GM18502 (cell line): ENCODE measurements around the gene MRPL58.
A peak's percentile ranks its signal among the peaks of the same experiment; 100 is the strongest.
"Not testable (repeated sequence)": the region's sequence is repeated elsewhere in the genome, so short reads cannot be mapped to it uniquely, and the experiment has no call there.

ENCODE experiments used
- ATAC-seq: cut with Tn5 transposase; IDR thresholded peaks from one replicate; pipeline ENCODE4 v1.9.1; 2021; ENCODE audit warnings: mild to moderate bottlenecking; ENCODE audit not compliant: unreplicated experiment, poor library complexity

The MRPL58 gene

DNA sequence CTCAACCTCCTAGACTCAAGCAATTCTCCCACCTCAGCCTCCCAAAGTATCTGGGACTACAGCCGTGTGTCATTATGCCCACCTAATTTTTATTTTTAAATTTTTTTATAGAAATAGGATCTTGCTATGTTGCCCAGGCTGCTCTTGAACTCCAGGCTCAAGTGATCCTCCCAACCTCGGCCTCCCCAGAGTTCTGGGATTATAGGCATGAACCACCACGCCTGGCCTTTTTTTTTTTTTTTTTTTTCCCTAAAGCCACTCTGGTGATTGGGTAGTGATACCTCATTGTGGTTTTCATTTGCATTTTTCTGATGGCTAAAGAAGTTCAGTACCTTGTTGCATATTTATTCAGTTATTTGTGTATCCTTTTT lies 26.3 kb upstream of the MRPL58 start:
- ATAC-seq, result no peak

DNA sequence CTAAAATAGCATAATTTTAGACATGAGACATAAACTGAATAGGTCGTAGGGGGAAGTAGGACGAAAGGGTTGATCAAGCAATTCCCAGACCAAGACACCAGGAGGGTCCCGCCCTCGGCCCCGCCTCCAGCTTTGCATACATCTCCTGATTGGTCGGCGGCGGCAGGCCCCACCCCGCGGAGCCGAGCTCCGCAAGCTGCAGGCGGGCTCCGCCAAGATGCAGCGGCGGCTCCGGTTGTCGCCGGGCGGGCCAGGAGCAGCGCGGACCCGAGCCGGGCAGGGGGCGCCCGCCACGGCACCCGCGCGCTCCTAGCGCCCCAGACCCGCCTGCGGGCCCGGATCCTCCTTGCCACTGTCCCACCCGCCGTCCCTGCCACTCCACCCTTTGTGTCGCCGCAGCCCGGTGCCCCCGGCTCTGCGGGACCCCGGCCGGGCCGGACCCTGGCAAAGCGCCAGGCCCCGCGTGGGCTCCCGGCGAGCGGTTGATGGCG lies 25.0 kb upstream of the MRPL58 start, which contains the start of gene CDR2L:
Gene CDR2L, plus strand, starts transcription at position 215 of the 491 bp plus-strand sequence. CDS start 412 bp downstream, outside the sequence.
- ATAC-seq, result peak; percentile 93

DNA sequence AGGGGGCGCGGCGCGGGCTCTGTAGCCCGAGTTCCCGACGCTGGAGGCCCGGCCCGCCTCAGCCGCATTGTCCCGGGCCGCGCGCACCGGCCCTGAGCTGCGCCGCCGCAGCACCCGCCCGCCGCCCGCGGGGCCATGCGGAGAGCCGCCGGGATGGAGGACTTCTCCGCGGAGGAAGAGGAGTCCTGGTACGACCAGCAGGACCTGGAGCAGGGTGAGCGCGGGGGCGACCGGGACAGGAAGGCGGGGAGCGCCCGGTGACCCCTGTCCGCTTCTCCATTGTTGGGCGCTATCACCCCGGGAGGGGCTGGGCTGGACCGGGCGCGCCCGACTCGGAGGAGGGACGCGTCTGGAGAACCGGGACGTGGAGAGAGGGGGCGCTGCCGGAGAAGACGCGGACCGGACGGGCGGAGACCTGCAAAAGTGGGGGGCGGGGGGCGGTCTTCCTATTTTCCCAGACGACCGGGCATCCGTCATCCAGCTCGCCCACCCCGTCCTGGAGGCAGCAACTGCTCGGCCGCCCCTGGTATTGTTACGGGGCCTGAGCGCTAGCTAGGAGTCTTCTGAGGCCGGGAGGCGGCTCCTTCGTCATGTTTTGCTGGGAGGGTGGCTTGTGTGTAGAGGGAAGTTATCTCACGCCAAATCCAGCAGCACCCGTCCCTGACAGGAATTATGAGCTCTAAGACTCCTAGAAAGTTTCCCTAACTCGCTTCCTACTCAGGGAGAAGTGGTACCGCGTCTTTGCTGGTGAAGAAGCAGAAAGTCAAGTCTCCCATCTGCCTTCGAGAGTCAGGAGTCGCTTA lies 24.4 kb upstream of the MRPL58 start:
- peak; percentile 26 for ATAC-seq

DNA sequence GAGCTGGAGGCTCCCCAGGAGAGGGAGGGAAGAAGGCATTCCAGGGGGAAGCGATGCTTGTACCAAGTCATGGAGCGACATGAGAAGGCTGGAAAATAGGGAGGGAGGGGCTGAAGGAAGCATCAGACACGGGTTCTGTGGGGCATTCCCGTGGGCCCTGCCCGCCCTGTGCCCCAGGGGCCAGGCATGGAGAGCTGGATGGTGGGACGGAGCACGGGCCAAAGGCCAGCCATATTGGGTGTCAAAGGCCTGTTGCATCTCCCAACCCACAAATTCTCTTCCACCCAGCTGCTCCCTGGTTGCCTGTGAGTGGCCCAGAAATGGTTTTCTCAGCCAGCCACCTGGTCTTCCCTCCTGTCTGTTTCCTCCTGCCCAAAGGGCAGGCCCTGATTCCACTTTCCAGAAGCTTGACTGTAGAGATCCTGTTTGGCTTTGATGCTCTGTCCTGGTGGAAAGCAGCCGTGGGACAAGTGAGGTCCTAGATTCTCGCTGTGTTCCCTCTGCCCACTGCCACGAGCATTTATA lies 21.8 kb upstream of the MRPL58 start:
- no peak for ATAC-seq

DNA sequence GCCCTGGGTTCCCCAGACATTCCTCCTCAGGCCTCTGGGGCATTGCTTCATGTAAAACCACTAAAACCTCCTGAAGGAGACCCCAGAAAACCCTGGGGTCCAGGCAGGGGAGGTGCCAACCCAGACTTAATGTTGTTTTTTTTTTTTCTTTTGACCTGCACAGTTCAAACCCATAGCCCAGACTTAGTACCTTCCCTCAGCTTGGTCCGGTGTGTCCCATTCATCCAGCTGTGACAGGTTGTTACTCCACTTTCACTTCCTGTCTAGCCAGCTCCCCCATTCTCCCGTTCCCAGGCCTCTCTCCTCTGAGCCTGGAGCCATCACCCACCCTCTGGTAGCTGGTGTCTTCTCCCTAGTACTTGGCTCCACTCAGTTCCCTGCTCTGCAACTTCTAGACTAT lies 20.2 kb upstream of the MRPL58 start:
- ATAC-seq, result no peak

DNA sequence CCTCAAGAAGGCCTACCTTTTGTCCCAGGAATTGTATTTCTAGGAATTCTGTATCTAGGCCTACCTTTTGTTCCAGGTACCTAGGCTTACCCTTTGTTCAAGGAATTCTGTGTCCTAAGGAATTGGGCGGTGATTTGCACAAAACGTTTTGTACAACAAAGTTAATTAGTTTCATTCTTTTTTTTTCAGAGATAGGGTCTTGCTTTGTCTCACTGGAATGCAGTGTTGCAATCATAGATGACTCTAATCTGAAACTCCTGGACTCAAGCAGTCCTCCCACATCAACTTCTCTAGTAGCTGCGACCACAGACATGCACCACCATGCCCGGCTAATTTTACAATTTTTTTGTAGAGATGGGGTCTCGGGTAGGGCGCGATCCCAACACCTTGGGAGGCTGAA lies 18.0 kb upstream of the MRPL58 start:
- ATAC-seq, result no peak

DNA sequence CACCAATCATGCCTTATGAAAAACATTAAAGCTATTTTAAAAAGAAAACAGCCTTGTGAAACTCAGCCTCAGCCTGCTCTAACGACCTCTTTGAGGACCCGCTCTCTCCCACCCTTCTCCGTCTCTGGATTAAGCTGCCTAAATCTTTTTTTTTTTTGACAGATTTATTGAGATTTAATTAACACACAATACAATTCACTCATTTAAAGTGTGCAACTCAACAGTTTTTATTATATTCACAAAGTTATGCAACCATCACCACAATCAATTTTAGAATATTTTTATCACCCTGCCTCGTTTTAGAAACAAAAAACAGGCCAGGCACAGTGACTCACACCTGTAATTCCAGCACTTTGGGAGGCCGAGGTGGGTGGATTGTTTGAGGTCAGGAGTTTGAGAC lies 16.6 kb upstream of the MRPL58 start:
- ATAC-seq, result no peak

DNA sequence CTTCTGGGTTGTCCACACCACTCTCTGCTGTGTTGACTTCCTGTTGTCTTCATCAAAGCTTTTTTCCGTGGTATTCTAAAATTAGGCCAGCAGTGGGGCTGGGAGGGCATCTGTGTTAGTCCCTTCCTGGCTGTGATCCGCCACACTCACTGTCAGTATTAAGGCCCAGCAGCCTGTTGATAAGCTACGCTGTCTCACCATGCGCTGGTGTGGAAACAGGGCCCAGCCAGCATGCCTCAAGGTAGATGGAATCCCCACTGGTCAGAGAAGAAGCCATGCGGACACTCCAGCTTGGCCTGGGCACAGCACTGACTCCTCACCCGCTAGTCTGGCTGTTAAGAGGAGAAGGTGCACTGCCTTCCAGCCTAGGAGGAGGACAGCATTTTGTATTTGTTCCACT lies 13.7 kb upstream of the MRPL58 start:
- ATAC-seq, result no peak

DNA sequence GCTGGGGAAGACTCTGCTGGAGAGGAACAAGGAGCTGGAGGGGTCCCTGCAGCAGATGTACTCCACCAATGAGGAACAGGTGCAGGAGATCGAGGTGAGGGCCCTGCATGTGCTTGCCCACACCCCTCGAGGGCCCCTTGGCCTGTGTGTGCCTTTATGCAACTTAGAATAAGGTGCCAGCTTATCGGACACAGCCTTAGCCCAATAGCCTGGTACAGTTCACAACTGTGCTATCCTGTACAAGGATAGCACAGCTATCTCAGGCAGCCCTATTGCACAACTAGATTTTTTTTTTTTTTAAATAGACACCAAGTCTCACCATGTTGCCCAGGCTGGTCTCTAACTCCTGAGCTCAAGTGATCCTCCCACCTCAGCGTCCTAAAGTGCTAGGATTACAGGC lies 12.9 kb upstream of the MRPL58 start:
- ATAC-seq, result no peak

DNA sequence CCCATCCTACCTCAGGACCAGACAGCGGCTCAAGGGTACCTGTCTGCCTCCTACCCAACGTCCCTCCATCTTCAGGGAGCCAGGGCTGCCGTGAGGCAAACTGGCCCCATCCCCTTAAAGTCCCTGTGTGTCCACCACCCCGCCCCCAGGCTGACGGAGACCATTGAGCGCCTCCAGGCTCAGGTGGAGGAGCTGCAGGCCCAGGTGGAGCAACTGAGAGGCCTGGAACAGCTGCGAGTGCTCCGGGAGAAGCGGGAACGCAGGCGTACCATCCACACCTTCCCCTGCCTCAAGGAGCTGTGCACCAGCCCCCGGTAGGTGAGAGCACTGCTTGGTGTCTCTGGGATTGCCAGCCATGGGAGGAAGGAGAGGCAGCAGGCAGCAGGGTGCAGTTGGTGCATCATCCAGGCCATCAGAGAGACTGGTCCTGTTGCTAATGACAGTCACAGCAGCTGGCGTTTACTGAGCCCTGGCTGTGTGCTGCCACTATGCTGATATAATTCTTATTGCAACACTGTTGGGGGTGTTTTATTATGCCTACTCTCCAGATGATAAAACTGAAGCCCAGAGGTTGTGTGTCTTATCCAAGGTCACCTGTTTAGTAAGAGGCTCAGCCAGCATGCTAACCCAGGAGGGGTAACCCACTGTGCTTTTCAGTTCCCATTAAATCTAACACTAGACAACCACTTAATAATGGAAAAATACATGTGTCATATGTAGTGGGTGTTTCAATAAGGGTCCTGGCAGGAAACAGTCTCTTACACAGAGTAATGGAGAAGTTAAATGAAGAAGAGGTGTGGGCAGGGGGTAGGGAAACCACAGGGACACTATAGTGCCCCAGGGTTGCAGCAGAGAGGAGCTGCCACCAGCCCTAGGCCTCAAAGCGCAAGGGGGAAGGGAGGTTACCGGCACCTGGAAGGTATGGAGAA lies 10.3 kb upstream of the MRPL58 start:
- ATAC-seq, result no peak

DNA sequence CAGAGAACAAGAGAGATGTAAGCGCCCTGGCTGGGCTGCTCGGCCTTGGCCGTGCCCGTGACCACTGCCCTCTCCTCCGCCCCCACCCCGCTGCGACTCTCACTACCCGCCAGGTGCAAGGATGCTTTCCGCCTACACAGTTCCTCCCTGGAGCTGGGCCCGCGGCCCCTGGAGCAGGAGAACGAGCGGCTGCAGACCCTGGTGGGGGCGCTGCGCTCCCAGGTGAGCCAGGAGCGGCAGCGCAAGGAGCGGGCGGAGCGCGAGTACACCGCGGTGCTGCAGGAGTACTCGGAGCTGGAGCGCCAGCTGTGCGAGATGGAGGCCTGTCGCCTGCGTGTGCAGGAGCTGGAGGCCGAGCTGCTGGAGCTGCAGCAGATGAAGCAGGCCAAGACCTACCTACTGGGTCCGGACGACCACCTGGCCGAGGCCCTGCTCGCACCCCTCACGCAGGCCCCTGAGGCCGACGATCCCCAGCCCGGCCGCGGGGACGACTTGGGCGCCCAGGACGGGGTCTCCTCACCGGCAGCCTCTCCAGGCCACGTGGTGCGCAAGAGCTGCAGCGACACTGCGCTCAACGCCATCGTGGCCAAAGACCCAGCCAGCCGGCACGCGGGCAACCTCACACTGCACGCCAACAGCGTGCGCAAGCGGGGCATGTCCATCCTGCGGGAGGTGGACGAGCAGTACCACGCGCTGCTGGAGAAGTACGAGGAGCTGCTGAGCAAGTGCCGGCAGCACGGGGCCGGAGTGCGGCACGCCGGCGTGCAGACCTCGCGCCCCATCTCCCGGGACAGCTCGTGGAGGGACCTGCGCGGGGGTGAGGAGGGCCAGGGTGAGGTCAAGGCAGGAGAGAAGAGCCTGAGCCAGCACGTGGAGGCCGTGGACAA lies 9.2 kb upstream of the MRPL58 start:
- ATAC-seq, result no peak

DNA sequence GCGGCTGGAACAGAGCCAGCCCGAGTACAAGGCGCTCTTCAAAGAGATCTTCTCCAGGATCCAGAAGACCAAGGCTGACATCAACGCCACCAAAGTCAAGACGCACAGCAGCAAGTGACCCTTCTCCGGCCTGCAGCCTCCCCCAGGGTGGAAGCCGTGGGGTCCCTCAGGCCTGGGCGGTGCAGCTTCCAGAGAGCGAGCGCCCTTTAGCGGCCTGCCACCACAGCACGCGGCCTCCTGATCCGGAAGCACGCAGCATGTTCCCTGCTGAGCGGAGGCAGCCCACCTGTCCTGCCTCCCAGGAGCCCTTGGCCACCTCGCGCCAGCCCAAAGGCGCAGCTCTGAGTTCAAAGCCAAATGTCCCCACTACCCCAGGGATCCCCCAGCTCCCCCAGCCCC lies 8.5 kb upstream of the MRPL58 start:
- no peak for ATAC-seq

DNA sequence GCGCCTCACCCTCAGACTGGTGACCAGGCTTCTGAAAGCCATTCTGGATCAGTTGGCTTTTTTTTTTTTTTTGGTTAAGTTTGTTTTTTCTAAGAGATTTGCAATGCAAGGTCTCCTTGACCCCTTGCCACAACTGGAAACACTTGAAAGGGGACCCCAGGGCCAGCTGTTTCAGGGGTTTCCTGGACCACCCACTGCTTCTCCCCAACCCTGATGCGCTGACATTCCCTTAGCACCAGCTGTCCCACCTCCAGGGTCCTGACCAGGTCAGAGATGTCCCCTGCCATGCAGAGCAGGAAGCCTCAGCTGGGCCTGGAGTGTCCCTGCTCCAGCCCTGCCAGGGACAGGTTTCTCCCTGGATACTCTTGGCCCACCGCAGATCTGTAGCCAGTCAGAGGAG lies 8.1 kb upstream of the MRPL58 start:
- no peak for ATAC-seq

DNA sequence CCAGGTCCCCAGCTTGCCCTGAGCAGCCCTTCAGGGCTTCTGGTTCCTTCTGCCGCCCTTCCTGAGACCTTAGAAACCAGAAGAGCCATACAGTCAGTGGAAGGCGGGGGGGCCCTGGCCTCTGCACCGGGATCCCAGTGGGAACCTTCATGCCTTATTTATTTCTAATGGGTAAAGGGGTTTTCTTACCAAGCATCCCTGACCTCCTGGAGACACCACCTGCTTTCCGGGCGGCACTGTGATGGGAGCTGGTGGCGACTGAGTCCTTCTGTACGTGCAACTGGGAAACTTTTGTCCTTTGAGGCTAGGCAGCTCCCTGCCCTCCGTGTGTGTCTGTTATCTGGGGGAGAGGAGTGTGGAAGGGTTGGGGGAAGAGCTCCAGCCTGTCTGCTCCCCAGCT lies 7.2 kb upstream of the MRPL58 start:
- ATAC-seq, result no peak

DNA sequence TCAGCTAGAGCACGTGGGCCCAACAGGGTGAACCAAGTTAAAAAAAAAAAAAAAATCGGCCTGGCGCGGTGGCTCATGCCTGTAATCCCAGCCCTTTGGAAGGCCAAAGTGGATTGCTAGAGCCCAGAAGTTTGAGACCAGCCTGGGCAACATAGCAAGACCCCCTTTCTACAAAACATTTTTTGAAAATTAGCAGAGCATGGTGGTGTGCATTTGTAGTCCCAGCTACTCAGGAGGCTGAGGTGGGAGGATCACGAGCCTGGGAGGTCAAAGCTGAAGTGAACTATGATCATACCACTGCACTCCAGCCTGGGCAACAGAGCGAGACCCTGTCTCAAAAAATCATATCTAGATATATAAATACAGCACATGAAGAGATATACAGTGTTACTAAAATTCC lies 6.4 kb upstream of the MRPL58 start:
- ATAC-seq, result not testable (repeated sequence)

DNA sequence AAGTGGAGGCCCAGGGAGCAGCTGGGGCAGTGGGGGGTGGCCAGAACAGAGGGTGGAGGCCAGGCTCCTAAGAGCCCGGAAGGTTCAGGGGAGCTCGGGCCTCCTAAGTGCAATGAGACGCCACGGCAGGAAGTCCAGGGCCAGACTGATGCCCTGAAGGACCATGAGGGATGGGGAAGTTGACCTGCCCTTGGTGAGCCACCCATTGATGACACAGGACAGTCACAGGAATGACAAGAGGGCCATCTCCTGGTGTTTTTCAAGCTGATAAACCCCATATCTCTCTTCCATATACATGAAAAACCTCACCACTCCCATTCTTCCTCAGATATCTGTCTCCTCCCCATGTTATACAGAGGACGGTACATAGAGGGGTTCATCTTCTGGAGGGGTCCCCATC lies 5.8 kb upstream of the MRPL58 start:
- no peak for ATAC-seq

DNA sequence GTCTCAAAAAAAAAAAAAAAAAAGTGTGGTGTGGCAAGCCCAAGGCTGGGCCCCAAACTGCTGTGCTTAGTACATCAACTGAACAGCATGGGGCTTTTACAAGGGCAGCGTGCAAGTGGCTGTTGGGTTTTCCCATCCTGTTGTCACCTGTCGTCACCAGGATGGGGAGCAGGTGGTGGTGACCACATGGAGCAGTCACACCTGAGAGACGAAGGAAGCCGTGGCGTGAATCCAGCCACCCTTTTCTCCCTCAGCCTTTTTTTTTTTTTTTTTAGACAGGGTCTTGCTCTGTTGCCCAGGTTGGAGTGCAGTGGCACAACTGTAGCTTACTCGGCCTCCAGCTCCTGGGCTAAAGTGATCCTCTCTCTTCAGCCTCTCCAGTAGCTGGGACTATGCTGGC lies 4.1 kb upstream of the MRPL58 start:
- ATAC-seq, result no peak

DNA sequence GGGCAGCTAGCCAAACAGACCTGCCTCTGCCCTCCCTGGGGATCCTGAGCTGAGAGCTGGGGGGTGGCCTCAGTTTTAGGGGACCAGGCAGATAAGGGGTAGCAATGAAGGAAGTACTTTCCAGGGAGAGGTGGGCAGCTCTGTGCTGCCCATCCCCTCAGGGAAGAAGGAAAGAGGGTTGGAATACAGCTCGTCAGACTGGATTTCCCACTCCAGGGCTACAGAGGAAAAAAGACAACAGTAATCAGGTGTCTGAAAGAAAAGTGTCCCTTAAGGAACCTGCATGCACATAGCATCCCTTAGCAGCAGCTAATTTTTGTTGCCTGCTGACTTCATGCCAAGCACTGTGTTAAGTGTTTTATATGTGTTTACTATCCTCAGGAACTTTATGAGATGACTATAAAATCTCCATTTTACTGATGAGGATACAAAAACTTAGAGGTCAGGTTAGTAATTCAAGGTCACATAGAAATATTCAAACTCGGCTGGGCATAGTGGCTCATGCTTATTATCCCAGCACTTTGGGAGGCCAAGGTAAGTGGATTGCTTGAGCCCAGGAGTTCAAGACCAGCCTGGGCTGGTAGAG lies 3.2 kb upstream of the MRPL58 start:
- ATAC-seq, result no peak

DNA sequence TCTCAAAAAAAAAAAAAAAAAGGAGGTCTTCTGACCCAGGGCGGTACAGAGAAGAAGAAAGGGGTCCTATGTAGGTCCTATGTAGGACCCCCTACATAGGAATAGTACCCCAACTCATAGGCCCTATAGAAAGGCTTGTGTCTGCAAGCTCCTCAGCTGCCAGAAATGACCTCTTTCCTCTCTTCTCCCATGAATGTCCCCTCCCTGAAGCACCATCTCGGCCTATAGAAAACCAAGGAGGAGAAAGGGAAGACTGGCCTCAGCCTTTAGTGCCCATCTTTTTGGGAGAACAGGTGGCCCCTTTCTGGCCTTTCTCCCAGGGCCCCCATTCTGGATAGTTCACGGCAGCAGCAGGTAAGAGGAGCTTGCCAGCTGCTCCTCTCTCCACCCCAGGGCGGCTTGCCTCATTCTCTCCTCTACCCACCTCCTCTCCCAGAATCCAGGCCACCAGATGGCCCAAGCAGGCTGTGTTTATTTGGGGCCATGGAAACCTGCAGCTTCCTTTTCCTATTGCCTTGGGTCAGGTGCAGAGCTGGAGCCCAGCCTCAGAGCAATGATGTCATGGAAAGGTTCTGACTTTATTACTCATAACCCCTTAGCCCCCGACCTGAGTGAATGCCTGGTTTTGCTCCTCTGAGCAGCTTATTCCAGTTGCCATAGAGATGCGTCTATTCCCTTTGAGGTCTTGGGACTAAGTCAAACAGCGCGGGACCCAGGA lies 1.6 kb upstream of the MRPL58 start:
- no peak for ATAC-seq
